ENCODE measurements around the gene NUBP2. TPM values are rescaled to one million over a fixed set of nuclear protein-coding genes. Genes with fewer than 3 reads are reported as not detected.

NUBP2 gene
- polyA plus RNA-seq, 2 donors: 41.5 to 57.8 TPM

GRCh38 chr16:1830213-1830612 is 47.5 kb downstream of the NUBP2 start:
- 43 to 45% methylated on average over 3 of the region's 3 CpGs for WGBS, 2 donors
- peak overlapping the region in 1 of 2 donors; percentile 6 for H3K27ac ChIP-seq (ENCODE audit: low read depth in 2 of 2, low read length in 1 of 2)
- H3K27me3 ChIP-seq (ENCODE audit: control insufficient read depth in 1 of 2, insufficient read depth in 2 of 2, low read length in 2 of 2): no peaks in the 10 kb centered on the region
- peaks cover 0 to 6% of the 10 kb centered on the region in 2 donors for H3K36me3 ChIP-seq (ENCODE audit: control insufficient read depth in 2 of 2, insufficient read depth in 2 of 2, low read length in 1 of 2)
- H3K4me1 ChIP-seq (ENCODE audit: control insufficient read depth in 2 of 2, insufficient read depth in 2 of 2, low read length in 1 of 2): peaks cover 0 to 12% of the 10 kb centered on the region in 2 donors
- no peaks in the 10 kb centered on the region for H3K9me3 ChIP-seq (ENCODE audit: control insufficient read depth in 2 of 2, insufficient read depth in 1 of 2, low read depth in 1 of 2, low read length in 1 of 2)
- H3K4me3 ChIP-seq (ENCODE audit: low read depth in 1 of 2, low read length in 2 of 2): no peak overlapping the region

- Histone ChIP-seq H3K9me3 (ENCODE audit: control insufficient read depth in 2 of 2, insufficient read depth in 1 of 2, low read depth in 1 of 2, low read length in 1 of 2) (no peaks in the 10 kb centered on the region), H3K27me3 (ENCODE audit: control insufficient read depth in 1 of 2, insufficient read depth in 2 of 2, low read length in 2 of 2) (no peaks in the 10 kb centered on the region), H3K4me3 (ENCODE audit: low read depth in 1 of 2, low read length in 2 of 2) (no peak overlapping the region), H3K36me3 (ENCODE audit: control insufficient read depth in 2 of 2, insufficient read depth in 2 of 2, low read length in 1 of 2) (peaks cover 0 to 6% of the 10 kb centered on the region in 2 donors), H3K27ac (ENCODE audit: low read depth in 2 of 2, low read length in 1 of 2) (no peak overlapping the region), H3K4me1 (ENCODE audit: control insufficient read depth in 2 of 2, insufficient read depth in 2 of 2, low read length in 1 of 2) (peaks cover 0 to 5% of the 10 kb centered on the region in 2 donors)
- WGBS, 2 donors: 80 to 88% methylated on average over 19 of the region's 19 CpGs
Measured at GRCh38 chr16:1831186-1832075, 48.7 kb downstream of the NUBP2 start.

GRCh38 chr16:1832838-1833454 is 50.2 kb downstream of the NUBP2 start:
- no peaks in the 10 kb centered on the region for H3K9me3 ChIP-seq (ENCODE audit: control insufficient read depth in 2 of 2, insufficient read depth in 1 of 2, low read depth in 1 of 2, low read length in 1 of 2)
- H3K27me3 ChIP-seq (ENCODE audit: control insufficient read depth in 1 of 2, insufficient read depth in 2 of 2, low read length in 2 of 2): no peaks in the 10 kb centered on the region
- H3K4me1 ChIP-seq (ENCODE audit: control insufficient read depth in 2 of 2, insufficient read depth in 2 of 2, low read length in 1 of 2): no peaks in the 10 kb centered on the region
- peaks cover 0 to 6% of the 10 kb centered on the region in 2 donors for H3K36me3 ChIP-seq (ENCODE audit: control insufficient read depth in 2 of 2, insufficient read depth in 2 of 2, low read length in 1 of 2)
- WGBS, 2 donors: 60 to 63% methylated on average over 9 of the region's 9 CpGs
- H3K27ac ChIP-seq (ENCODE audit: low read depth in 2 of 2, low read length in 1 of 2): peak overlapping the region in 1 of 2 donors; percentile 78
- H3K4me3 ChIP-seq (ENCODE audit: low read depth in 1 of 2, low read length in 2 of 2): no peak overlapping the region

- Histone ChIP-seq H3K36me3 (ENCODE audit: control insufficient read depth in 2 of 2, insufficient read depth in 2 of 2, low read length in 1 of 2) (peaks cover 0 to 5% of the 10 kb centered on the region in 2 donors), H3K27me3 (ENCODE audit: control insufficient read depth in 1 of 2, insufficient read depth in 2 of 2, low read length in 2 of 2) (no peaks in the 10 kb centered on the region), H3K4me3 (ENCODE audit: low read depth in 1 of 2, low read length in 2 of 2) (no peak overlapping the region), H3K9me3 (ENCODE audit: control insufficient read depth in 2 of 2, insufficient read depth in 1 of 2, low read depth in 1 of 2, low read length in 1 of 2) (no peaks in the 10 kb centered on the region), H3K27ac (ENCODE audit: low read depth in 2 of 2, low read length in 1 of 2) (peak overlapping the region; percentile 38 to 64), H3K4me1 (ENCODE audit: control insufficient read depth in 2 of 2, insufficient read depth in 2 of 2, low read length in 1 of 2) (no peaks in the 10 kb centered on the region)
- 35 to 47% methylated on average over 5 of the region's 5 CpGs for WGBS, 2 donors
Measured at GRCh38 chr16:1834096-1834495, 51.3 kb downstream of the NUBP2 start.

Other genes with a start within 250 kb of the NUBP2 start
- 1 to 10 TPM; 3.4 to 6.2 TPM for gene TMEM204, start 249.3 kb upstream of the NUBP2 start, polyA plus RNA-seq
- gene IFT140, start 170.9 kb upstream of the NUBP2 start, polyA plus RNA-seq: 1 to 10 TPM; 4.3 to 8.8 TPM
- gene CRAMP1, start 170.6 kb upstream of the NUBP2 start, polyA plus RNA-seq: 10 to 100 TPM in 1 of 2 donors, 1 to 10 TPM in 1; 4.8 to 10.5 TPM
- 10 to 100 TPM; 20.5 to 31.0 TPM for gene JPT2, start 104.7 kb upstream of the NUBP2 start, polyA plus RNA-seq
- 10 to 100 TPM; 21.6 to 73.8 TPM for gene MAPK8IP3, start 76.8 kb upstream of the NUBP2 start, polyA plus RNA-seq
- 100 to 1,000 TPM in 1 of 2 donors, 10 to 100 TPM in 1; 51.0 to 102 TPM for gene NME3, start 11.4 kb upstream of the NUBP2 start, polyA plus RNA-seq
- gene EME2, start 10.2 kb upstream of the NUBP2 start, polyA plus RNA-seq: 10 to 100 TPM in 1 of 2 donors, 1 to 10 TPM in 1; 6.6 to 23.0 TPM
- 100 to 1,000 TPM in 1 of 2 donors, 10 to 100 TPM in 1; 62.4 to 115 TPM for gene MRPS34, start 9.8 kb upstream of the NUBP2 start, polyA plus RNA-seq
- gene SPSB3, start 389 bp upstream of the NUBP2 start, polyA plus RNA-seq: 100 to 1,000 TPM in 1 of 2 donors, 10 to 100 TPM in 1; 69.1 to 126 TPM
- gene IGFALS, start 10.7 kb downstream of the NUBP2 start, polyA plus RNA-seq: under 1 TPM; 0.01 to 0.14 TPM
- 10 to 100 TPM; 41.1 to 57.9 TPM for gene HAGH, start 43.9 kb downstream of the NUBP2 start, polyA plus RNA-seq
- gene FAHD1, start 44.2 kb downstream of the NUBP2 start, polyA plus RNA-seq: 10 to 100 TPM; 26.6 to 40.5 TPM
- under 1 TPM in 1 of 2 donors, not detected in 1; 0.08 TPM for gene MEIOB, start 89.2 kb downstream of the NUBP2 start, polyA plus RNA-seq
- gene HS3ST6, start 135.5 kb downstream of the NUBP2 start, polyA plus RNA-seq: 10 to 100 TPM in 1 of 2 donors, 1 to 10 TPM in 1; 8.0 to 16.3 TPM
- gene MSRB1, start 160.2 kb downstream of the NUBP2 start, polyA plus RNA-seq: 10 to 100 TPM; 25.9 to 52.7 TPM
- gene RPL3L, start 171.7 kb downstream of the NUBP2 start, polyA plus RNA-seq: under 1 TPM; 0.06 to 0.14 TPM
- gene NDUFB10, start 176.6 kb downstream of the NUBP2 start, polyA plus RNA-seq: 100 to 1,000 TPM; 160 to 207 TPM
- gene RPS2, start 181.9 kb downstream of the NUBP2 start, polyA plus RNA-seq: 1,000 to 10,000 TPM; 2,871 to 3,908 TPM
- under 1 TPM; 0.06 to 0.20 TPM for gene RNF151, start 183.9 kb downstream of the NUBP2 start, polyA plus RNA-seq
- gene TBL3, start 189.1 kb downstream of the NUBP2 start, polyA plus RNA-seq: 10 to 100 TPM; 56.6 to 59.0 TPM
- gene NOXO1, start 198.5 kb downstream of the NUBP2 start, polyA plus RNA-seq: 1 to 10 TPM; 2.7 to 9.3 TPM
- gene GFER, start 201.2 kb downstream of the NUBP2 start, polyA plus RNA-seq: 10 to 100 TPM; 13.1 to 23.1 TPM
- under 1 TPM; 0.06 to 0.36 TPM for gene SYNGR3, start 207.0 kb downstream of the NUBP2 start, polyA plus RNA-seq
- 10 to 100 TPM; 27.9 to 36.4 TPM for gene ZNF598, start 226.9 kb downstream of the NUBP2 start, polyA plus RNA-seq
- under 1 TPM; 0.22 to 0.53 TPM for gene NPW, start 236.8 kb downstream of the NUBP2 start, polyA plus RNA-seq
- gene NHERF2, start 243.9 kb downstream of the NUBP2 start, polyA plus RNA-seq: 10 to 100 TPM; 26.3 to 36.1 TPM